ENCODE results near the gene SPECC1.

DNA sequence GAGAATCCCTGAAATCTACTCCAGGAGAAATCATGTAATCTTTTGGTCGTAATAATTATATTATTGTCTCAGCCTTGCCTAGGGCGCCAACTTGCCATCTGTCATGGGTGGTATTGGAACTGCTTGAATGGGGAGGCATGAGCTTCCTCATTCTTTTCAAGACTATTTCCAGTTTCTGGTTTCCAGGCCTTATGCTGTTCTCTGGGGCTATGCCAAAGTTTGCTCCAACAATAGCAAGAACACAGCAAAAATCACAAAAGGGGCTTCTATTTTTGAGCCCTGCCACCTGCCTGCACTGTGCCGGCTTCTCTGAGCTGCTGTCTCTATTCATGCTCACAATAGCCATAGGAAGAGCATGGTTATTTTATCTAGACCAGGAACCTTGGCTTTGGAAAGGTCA is 111.7 kb downstream of the SPECC1 start:
- TF ChIP-seq, protein P1, sequence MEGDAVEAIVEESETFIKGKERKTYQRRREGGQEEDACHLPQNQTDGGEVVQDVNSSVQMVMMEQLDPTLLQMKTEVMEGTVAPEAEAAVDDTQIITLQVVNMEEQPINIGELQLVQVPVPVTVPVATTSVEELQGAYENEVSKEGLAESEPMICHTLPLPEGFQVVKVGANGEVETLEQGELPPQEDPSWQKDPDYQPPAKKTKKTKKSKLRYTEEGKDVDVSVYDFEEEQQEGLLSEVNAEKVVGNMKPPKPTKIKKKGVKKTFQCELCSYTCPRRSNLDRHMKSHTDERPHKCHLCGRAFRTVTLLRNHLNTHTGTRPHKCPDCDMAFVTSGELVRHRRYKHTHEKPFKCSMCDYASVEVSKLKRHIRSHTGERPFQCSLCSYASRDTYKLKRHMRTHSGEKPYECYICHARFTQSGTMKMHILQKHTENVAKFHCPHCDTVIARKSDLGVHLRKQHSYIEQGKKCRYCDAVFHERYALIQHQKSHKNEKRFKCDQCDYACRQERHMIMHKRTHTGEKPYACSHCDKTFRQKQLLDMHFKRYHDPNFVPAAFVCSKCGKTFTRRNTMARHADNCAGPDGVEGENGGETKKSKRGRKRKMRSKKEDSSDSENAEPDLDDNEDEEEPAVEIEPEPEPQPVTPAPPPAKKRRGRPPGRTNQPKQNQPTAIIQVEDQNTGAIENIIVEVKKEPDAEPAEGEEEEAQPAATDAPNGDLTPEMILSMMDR (IDR thresholded peaks at IDR 0.05), result no peak
- TF ChIP-seq POLR2A (IDR thresholded peaks at IDR 0.05), result no peak

All from right lobe of liver (tissue), 4 donors.